ENCODE data around the gene CSRP1. TPM values are rescaled to one million over a fixed set of nuclear protein-coding genes. Genes with fewer than 3 reads are reported as not detected.
"Not testable (repeated sequence)": the region's sequence is repeated elsewhere in the genome, so short reads cannot be mapped to it uniquely, and the experiment has no call there.

CSRP1 gene
- total RNA-seq, 1 experiment from 2014 or later = 14.3 TPM

DNA sequence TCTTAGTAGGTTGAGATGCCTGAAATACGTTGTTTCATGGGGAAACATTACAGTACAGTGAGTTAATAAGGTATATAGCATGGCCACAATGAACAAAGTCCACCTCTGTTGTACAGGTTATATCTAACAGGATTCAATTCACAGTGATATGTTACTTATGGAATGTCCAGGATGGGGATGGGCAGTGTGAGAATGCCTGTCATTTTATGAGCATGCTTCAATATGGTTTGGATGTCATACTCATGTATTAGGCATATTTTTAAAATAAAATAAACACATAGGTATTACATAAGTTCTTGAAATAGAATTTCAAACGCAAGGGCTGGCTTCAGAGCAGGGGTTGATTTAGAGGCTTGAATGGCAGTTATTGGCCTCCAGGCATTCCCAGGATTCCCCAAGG is 31.8 kb downstream of the CSRP1 start (continued):
- TF ChIP-seq, protein P1, sequence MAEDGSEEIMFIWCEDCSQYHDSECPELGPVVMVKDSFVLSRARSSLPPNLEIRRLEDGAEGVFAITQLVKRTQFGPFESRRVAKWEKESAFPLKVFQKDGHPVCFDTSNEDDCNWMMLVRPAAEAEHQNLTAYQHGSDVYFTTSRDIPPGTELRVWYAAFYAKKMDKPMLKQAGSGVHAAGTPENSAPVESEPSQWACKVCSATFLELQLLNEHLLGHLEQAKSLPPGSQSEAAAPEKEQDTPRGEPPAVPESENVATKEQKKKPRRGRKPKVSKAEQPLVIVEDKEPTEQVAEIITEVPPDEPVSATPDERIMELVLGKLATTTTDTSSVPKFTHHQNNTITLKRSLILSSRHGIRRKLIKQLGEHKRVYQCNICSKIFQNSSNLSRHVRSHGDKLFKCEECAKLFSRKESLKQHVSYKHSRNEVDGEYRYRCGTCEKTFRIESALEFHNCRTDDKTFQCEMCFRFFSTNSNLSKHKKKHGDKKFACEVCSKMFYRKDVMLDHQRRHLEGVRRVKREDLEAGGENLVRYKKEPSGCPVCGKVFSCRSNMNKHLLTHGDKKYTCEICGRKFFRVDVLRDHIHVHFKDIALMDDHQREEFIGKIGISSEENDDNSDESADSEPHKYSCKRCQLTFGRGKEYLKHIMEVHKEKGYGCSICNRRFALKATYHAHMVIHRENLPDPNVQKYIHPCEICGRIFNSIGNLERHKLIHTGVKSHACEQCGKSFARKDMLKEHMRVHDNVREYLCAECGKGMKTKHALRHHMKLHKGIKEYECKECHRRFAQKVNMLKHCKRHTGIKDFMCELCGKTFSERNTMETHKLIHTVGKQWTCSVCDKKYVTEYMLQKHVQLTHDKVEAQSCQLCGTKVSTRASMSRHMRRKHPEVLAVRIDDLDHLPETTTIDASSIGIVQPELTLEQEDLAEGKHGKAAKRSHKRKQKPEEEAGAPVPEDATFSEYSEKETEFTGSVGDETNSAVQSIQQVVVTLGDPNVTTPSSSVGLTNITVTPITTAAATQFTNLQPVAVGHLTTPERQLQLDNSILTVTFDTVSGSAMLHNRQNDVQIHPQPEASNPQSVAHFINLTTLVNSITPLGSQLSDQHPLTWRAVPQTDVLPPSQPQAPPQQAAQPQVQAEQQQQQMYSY (CRISPR knock-in tag; IDR thresholded peaks at IDR 0.05) = no peak

DNA sequence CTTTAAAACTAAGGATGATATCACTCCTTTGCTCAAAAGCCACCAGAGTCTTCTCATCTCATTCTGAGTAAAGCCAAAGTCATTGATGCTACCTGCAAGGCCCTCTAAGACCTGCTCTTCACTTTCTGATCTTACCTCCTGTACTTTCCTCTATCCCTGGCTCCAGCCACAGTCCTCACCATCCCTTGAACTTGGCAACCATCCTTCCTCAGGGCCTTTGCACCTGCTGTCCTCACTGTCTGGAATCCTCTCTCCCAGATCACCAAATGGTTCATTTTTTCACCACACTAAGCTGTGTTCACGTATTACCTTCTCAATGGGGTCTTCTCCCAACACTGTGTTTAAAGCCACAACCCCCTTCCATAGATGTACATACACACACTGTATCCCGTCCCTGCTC is 33.6 kb downstream of the CSRP1 start:
- no peaks in the 10 kb centered on the region for H3K36me3 Mint-ChIP-seq
- no peak for ATAC-seq
- peaks cover 25% of the 10 kb centered on the region for H3K4me1 Mint-ChIP-seq
- peaks cover 41% of the 10 kb centered on the region for H3K27me3 Mint-ChIP-seq (ENCODE audit: low read depth)
- ChIA-PET CTCF (interaction anchor here (1.9 to 2.5 kb wide), 3 partner anchors 8 to 37 kb away, joined by 10 to 11 read pairs (median 10); no protein-coding TSS in a partner anchor), POLR2A (interaction anchor here (0.7 kb wide), 1 partner anchor 501 kb away, joined by 4 read pairs; no protein-coding TSS in a partner anchor)
- H3K4me3 Mint-ChIP-seq = no peak overlapping the region
- TF ChIP-seq RELA (CRISPR knock-in tag; IDR thresholded peaks at IDR 0.05; ENCODE audit: borderline replicate concordance) = no peak
- TF ChIP-seq MYBL2 (CRISPR knock-in tag; IDR thresholded peaks at IDR 0.05) = no peak
- no peak for TF ChIP-seq FOXK1 (CRISPR knock-in tag; IDR thresholded peaks at IDR 0.05)
- no peak for TF ChIP-seq TEAD4 (CRISPR knock-in tag; IDR thresholded peaks at IDR 0.05)
- TF ChIP-seq, protein P2, sequence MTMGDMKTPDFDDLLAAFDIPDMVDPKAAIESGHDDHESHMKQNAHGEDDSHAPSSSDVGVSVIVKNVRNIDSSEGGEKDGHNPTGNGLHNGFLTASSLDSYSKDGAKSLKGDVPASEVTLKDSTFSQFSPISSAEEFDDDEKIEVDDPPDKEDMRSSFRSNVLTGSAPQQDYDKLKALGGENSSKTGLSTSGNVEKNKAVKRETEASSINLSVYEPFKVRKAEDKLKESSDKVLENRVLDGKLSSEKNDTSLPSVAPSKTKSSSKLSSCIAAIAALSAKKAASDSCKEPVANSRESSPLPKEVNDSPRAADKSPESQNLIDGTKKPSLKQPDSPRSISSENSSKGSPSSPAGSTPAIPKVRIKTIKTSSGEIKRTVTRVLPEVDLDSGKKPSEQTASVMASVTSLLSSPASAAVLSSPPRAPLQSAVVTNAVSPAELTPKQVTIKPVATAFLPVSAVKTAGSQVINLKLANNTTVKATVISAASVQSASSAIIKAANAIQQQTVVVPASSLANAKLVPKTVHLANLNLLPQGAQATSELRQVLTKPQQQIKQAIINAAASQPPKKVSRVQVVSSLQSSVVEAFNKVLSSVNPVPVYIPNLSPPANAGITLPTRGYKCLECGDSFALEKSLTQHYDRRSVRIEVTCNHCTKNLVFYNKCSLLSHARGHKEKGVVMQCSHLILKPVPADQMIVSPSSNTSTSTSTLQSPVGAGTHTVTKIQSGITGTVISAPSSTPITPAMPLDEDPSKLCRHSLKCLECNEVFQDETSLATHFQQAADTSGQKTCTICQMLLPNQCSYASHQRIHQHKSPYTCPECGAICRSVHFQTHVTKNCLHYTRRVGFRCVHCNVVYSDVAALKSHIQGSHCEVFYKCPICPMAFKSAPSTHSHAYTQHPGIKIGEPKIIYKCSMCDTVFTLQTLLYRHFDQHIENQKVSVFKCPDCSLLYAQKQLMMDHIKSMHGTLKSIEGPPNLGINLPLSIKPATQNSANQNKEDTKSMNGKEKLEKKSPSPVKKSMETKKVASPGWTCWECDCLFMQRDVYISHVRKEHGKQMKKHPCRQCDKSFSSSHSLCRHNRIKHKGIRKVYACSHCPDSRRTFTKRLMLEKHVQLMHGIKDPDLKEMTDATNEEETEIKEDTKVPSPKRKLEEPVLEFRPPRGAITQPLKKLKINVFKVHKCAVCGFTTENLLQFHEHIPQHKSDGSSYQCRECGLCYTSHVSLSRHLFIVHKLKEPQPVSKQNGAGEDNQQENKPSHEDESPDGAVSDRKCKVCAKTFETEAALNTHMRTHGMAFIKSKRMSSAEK (CRISPR knock-in tag; IDR thresholded peaks at IDR 0.05; ENCODE audit: borderline replicate concordance) = no peak
- TF ChIP-seq OVOL2 (CRISPR knock-in tag; IDR thresholded peaks at IDR 0.05; ENCODE audit: borderline replicate concordance) = no peak
- no peak for TF ChIP-seq ZBTB21 (CRISPR knock-in tag; IDR thresholded peaks at IDR 0.05; ENCODE audit: borderline replicate concordance)
- TF ChIP-seq, protein P3, sequence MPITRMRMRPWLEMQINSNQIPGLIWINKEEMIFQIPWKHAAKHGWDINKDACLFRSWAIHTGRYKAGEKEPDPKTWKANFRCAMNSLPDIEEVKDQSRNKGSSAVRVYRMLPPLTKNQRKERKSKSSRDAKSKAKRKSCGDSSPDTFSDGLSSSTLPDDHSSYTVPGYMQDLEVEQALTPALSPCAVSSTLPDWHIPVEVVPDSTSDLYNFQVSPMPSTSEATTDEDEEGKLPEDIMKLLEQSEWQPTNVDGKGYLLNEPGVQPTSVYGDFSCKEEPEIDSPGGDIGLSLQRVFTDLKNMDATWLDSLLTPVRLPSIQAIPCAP (CRISPR knock-in tag; IDR thresholded peaks at IDR 0.05) = no peak
- TF ChIP-seq, protein P4, sequence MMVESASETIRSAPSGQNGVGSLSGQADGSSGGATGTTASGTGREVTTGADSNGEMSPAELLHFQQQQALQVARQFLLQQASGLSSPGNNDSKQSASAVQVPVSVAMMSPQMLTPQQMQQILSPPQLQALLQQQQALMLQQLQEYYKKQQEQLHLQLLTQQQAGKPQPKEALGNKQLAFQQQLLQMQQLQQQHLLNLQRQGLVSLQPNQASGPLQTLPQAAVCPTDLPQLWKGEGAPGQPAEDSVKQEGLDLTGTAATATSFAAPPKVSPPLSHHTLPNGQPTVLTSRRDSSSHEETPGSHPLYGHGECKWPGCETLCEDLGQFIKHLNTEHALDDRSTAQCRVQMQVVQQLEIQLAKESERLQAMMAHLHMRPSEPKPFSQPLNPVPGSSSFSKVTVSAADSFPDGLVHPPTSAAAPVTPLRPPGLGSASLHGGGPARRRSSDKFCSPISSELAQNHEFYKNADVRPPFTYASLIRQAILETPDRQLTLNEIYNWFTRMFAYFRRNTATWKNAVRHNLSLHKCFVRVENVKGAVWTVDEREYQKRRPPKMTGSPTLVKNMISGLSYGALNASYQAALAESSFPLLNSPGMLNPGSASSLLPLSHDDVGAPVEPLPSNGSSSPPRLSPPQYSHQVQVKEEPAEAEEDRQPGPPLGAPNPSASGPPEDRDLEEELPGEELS (CRISPR knock-in tag; IDR thresholded peaks at IDR 0.05) = no peak
- TF ChIP-seq ZNF263 (CRISPR knock-in tag; IDR thresholded peaks at IDR 0.05; ENCODE audit: low read depth) = no peak
- TF ChIP-seq, protein P5, sequence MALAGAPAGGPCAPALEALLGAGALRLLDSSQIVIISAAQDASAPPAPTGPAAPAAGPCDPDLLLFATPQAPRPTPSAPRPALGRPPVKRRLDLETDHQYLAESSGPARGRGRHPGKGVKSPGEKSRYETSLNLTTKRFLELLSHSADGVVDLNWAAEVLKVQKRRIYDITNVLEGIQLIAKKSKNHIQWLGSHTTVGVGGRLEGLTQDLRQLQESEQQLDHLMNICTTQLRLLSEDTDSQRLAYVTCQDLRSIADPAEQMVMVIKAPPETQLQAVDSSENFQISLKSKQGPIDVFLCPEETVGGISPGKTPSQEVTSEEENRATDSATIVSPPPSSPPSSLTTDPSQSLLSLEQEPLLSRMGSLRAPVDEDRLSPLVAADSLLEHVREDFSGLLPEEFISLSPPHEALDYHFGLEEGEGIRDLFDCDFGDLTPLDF (CRISPR knock-in tag; IDR thresholded peaks at IDR 0.05) = no peak
- no peaks in the 10 kb centered on the region for H3K9me3 Mint-ChIP-seq
- H3K27ac Mint-ChIP-seq = no peak overlapping the region
- DNase-seq (ENCODE audit: low spot score) = no peak

DNA sequence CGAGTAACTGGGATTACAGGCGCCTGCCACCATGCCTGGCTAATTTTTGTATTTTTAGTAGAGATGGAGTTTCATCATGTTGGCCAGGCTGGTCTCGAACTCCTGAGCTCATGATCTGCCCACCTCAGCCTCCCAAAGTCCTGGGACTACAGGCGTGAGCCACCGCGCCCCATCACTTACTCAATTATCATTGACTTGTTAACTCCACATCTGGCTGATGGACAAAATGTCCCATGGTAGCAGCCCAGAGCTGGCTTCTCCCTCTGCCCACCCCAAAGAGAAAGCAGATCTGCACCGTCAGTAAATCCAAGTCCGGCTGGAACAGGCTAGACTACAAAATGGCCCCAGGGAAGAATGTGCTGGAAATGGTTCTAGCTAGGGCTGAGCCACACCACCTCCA is 34.6 kb downstream of the CSRP1 start:
- ATAC-seq; H3K36me3 Mint-ChIP-seq; H3K9me3 Mint-ChIP-seq; H3K27ac Mint-ChIP-seq; DNase-seq (ENCODE audit: low spot score); H3K4me3 Mint-ChIP-seq: not testable (repeated sequence)
- H3K27me3 Mint-ChIP-seq (ENCODE audit: low read depth) = peaks cover 45% of the 10 kb centered on the region
- ChIA-PET POLR2A (interaction anchor here (0.7 kb wide), 1 partner anchor 10 kb away, joined by 3 read pairs; no protein-coding TSS in a partner anchor), CTCF (interaction anchor here (0.6 to 2.5 kb wide), 5 partner anchors 9 to 41 kb away, joined by 3 to 11 read pairs (median 10); no protein-coding TSS in a partner anchor)
- H3K4me1 Mint-ChIP-seq = peaks cover 29% of the 10 kb centered on the region
